ENCODE measurements around the gene DNM2. TPM values are rescaled to one million over a fixed set of nuclear protein-coding genes. Genes with fewer than 3 reads are reported as not detected.

Gene DNM2
- total and polyA plus RNA-seq, 10 of the 15 experiments (the other 5 are each of a cell fraction or from before 2014, with no cell fraction given), result 1.2 to 146 (median 68.9) TPM

- TF ChIP-seq ZNF687 (IDR thresholded peaks at IDR 0.05), result peak; percentile 100
- peak; percentile 80 for TF ChIP-seq RELA (IDR thresholded peaks at IDR 0.05; ENCODE audit: borderline replicate concordance, partially characterized antibody)
- no peak for TF ChIP-seq YBX1 (IDR thresholded peaks at IDR 0.05)
- no peak for TF ChIP-seq NFXL1 (IDR thresholded peaks at IDR 0.05; ENCODE audit: borderline replicate concordance)
- TF ChIP-seq DPF2 (IDR thresholded peaks at IDR 0.05), result no peak; the same call in 1 of the 2 replicates
- TF ChIP-seq IKZF1 (conservative IDR thresholded peaks at IDR 0.05), result peak; percentile 50
- TF ChIP-seq USF1 (IDR thresholded peaks at IDR 0.05; ENCODE audit: borderline replicate concordance, extremely low read length, insufficient read depth, low read depth, low read length), result peak; percentile 88
- TF ChIP-seq BACH1 (IDR thresholded peaks at IDR 0.05; ENCODE audit: borderline replicate concordance), result peak; percentile 21; the same call in 1 of the 2 replicates
- no peak for TF ChIP-seq BCL3 (IDR thresholded peaks at IDR 0.05; ENCODE audit: borderline replicate concordance, insufficient read depth, low read depth, low read length, poor library complexity, severe bottlenecking)
- peak; percentile 78 for TF ChIP-seq MYC (IDR thresholded peaks at IDR 0.05; ENCODE audit: insufficient read depth, insufficient read length, insufficient replicate concordance, low read length, severe bottlenecking)
- no peak; the same call in 1 of the 2 replicates for TF ChIP-seq ZNF207 (IDR thresholded peaks at IDR 0.05; ENCODE audit: borderline replicate concordance)
- peak; percentile 36; the same call in 1 of the 2 replicates for TF ChIP-seq CREM (IDR thresholded peaks at IDR 0.05; ENCODE audit: low read depth)
- TF ChIP-seq STAT1 (conservative IDR thresholded peaks at IDR 0.05), result no peak; the same call in 1 of the 2 replicates
- TF ChIP-seq CEBPB (IDR thresholded peaks at IDR 0.05; ENCODE audit: borderline replicate concordance in 1 of 2, low read depth in 2 of 2, low read length in 2 of 2), result no peak
- no peak for TF ChIP-seq CHD2 (IDR thresholded peaks at IDR 0.05; ENCODE audit: borderline replicate concordance, low read depth, low read length)
- TF ChIP-seq YY1 (IDR thresholded peaks at IDR 0.05; ENCODE audit: low read depth, low read length), result no peak
- peak; percentile 79 for TF ChIP-seq PRDM15 (CRISPR knock-in tag; IDR thresholded peaks at IDR 0.05)
- TF ChIP-seq CREB1 (IDR thresholded peaks at IDR 0.05; ENCODE audit: low read depth), result peak; percentile 66
- no peak for TF ChIP-seq POLR2AphosphoS5 (IDR thresholded peaks at IDR 0.05; ENCODE audit: low read length)
Measured at GRCh38 chr19:10836479-10837330, 118.8 kb downstream of the DNM2 start (continued).
